Measurements from ENCODE around the gene EXOC1L. TPM values are rescaled to one million over a fixed set of nuclear protein-coding genes. Genes with fewer than 3 reads are reported as not detected.

Gene EXOC1L
- total RNA-seq, 1 donor from 2014 or later, result not detected

GRCh38 chr4:55884851-55885219 lies 65.2 kb downstream of the EXOC1L start:
- Mint-ChIP-seq H3K4me3 (ENCODE audit: low read depth) (no peak overlapping the region), H3K27ac (no peak overlapping the region), H3K36me3 (ENCODE audit: insufficient read depth) (peaks cover 19% of the 10 kb centered on the region), H3K9me3 (ENCODE audit: low read depth) (peaks cover 9% of the 10 kb centered on the region), H3K27me3 (no peaks in the 10 kb centered on the region), H3K4me1 (ENCODE audit: low read depth) (no peaks in the 10 kb centered on the region)
- TF ChIP-seq, protein P1, sequence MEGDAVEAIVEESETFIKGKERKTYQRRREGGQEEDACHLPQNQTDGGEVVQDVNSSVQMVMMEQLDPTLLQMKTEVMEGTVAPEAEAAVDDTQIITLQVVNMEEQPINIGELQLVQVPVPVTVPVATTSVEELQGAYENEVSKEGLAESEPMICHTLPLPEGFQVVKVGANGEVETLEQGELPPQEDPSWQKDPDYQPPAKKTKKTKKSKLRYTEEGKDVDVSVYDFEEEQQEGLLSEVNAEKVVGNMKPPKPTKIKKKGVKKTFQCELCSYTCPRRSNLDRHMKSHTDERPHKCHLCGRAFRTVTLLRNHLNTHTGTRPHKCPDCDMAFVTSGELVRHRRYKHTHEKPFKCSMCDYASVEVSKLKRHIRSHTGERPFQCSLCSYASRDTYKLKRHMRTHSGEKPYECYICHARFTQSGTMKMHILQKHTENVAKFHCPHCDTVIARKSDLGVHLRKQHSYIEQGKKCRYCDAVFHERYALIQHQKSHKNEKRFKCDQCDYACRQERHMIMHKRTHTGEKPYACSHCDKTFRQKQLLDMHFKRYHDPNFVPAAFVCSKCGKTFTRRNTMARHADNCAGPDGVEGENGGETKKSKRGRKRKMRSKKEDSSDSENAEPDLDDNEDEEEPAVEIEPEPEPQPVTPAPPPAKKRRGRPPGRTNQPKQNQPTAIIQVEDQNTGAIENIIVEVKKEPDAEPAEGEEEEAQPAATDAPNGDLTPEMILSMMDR (IDR thresholded peaks at IDR 0.05; ENCODE audit: unreplicated experiment), result no peak
- DNase-seq (ENCODE audit: low spot score, unreplicated experiment), result no peak

Other genes with a start within 250 kb of the EXOC1L start
- gene PDCL2, start 227.5 kb upstream of the EXOC1L start, total RNA-seq, result not detected in 2 replicates
- gene NMU, start 183.5 kb upstream of the EXOC1L start, total RNA-seq, result 0.77 and 1.7 TPM in 2 replicates
- gene EXOC1, start 33.9 kb downstream of the EXOC1L start, total RNA-seq, result 29.1 and 34.0 TPM in 2 replicates
- gene CEP135, start 129.2 kb downstream of the EXOC1L start, total RNA-seq, result 14.5 and 15.5 TPM in 2 replicates

Data from progenitor cell of endocrine pancreas (in vitro differentiated cells).